GM21515 (cell line): Measurements from ENCODE around the gene PPP6R2.

Source experiments
- ATAC-seq: cut with Tn5 transposase; IDR thresholded peaks from one replicate; pipeline ENCODE4 v1.9.1; 2021; ENCODE audit not compliant: unreplicated experiment

PPP6R2 gene

DNA sequence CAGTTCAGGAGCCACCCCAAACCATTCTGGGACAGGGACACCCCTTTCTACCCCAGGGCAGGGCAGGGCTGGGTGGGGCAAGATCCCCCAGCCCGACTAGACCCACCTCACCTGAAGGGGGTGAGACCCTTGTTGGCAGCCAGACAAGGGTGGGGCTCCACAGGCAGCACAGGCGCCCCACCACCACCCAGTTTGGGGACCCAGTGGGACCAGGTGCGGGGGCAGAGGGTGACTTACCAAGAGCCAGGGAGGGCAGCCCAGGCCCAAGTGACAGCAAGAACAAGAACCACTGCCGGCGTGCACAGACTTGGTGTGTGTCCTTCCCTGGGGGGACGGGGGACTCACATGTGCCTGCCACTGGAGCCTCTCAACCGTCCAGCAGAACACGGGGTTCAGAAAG lies 140.4 kb downstream of the PPP6R2 start:
- no peak for ATAC-seq

DNA sequence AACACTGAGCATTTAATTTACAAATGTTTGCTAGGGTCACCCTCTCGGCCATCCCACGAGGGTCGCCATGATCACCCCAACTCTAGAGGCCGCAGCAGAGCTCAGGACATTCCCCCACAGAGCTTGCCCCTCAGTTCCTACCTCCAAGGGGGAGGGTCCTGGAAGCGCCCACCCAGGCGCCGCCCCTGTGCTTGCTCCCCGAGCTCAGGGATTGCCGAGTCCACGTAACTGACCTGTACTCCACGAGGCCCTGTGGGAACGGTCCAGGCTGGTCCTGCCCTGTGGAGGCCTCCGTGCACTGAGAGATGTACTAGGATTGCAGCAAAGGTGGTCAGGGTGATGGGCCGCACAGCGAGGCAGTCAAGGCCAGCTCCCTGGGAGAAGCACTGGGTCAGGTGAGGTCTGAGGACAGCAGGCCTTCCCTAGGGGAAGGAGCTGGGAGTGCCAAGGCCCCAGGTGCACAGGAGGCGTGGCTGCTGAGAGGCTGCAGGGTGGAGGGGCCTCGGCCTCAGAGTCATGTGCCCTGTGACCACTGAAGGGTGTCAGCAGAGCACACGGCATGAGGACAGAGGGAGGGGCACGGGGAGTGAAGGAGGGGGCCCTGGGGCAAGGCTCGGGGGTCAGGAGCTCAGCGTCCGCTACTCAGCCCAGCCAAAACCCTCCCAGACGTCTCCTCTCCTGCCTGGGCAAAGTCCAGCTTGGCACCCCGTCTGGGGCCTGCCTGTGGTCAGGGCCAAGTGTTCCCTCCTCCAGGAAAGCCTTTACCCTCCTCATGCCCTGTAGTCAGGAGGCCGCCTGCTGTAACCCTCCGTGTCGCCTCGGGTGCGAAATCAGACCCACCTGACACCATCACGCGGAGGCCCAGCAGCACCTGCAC lies 141.1 kb downstream of the PPP6R2 start:
- no peak for ATAC-seq

DNA sequence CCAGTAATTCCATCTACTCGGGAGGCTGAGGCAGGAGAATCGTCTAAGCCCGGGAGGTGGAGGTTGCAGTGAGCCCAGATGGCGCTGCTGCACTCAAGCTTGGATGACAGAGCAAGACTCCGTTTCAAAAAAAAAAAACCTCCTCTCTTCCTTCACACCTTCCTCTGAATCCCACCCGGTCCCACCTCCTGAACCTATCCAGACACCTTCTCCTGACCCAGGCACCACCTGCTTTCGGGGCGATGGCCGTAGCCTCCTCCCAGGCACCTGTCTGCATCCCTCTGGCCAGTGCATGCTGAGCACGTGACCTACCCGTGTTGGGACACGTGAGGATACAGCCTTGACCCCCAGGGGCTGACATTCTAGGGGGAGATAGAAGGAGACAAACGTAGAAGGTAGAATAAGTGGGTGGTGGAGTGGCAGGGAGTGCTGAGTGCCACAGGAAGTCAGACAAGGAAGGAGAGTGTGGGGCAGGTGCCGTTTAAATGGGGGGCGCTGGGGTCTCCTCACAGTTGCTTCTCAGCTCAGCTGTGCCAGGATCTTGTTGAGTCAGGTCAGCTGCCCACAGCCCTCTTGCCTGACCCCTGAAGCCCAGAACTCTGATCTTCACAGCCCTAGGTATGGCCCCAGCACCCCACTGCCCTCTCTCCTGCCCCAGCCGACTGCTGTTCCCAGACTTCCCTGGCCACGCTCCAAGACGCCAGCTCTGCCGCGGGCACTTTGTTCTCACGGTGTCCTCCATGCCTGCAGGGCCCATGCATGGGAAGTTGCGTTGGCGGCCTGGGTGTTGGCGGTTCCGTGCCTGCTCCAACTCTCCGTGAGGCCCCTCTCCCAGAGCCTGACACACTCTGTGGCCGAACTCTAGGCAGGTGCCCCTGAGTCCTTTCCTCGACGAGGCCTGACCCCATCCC lies 142.3 kb downstream of the PPP6R2 start:
- no peak for ATAC-seq

DNA sequence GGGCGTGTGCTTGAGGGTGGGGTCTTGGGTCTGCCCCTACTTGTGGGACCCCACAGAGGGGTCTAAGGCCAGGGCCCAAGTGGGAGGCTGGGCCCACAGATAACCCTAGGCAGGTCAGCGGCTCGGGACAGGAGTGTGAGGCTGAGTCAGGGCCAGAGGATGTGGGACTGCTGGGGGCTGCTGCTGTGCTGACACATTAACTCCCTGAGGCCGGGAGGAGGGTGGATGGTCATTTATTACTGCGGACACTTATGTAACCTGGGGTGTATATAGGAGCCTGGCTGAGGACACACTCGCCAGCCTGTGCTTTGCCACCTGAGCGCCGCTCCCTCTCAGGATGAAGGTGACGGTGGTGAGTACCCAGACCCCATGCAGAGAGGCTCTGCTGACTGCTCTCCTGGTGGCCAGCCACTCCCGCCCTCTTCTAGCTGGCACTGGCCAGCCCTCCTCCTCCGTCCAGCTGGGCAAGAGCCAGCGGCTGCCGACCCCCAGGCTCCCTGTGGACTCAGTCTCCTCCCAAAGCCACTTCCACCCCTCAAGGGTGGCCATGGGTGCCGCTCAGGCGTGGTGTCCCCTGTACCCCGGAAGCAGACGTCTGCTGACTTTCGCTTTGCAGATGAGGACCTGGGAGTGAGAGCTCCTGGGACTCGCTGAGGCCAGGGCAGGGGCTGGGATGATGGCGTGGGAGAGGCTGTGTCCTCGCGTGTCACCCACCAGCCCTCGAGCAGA lies 143.6 kb downstream of the PPP6R2 start, which contains the start of gene MIOX:
MIOX (plus strand) TSS at position 299 of the 729 bp plus-strand sequence; CDS start at position 338, 39 bp downstream.
- no peak for ATAC-seq

DNA sequence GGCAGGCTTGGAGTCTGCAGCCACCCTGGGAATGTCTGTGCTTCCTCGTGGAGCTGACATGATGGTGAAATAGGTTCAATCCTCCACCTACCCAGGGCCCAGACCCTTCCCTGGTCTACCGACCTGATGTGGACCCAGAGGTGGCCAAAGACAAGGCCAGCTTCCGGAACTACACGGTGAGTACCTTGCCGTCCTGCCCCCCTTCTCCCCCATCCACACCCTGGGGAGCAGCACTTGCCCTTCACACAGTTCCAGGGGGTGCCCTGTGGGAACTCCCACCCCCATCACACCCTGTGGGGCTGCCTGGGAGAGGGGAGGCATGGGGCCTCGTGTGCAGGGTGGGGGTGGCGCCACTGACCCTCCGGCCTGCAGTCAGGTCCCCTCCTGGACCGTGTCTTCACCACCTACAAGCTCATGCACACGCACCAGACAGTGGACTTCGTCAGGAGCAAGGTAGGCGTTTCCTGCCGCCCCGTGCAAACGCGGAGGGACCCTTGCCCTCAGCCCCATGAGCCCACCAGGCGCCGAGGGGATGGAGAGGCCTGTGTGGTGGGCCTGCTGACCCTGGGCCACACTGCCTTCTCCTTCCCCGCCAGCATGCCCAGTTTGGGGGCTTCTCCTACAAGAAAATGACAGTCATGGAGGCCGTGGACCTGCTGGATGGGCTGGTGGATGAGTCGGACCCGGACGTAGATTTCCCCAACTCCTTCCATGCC lies 144.3 kb downstream of the PPP6R2 start:
- no peak for ATAC-seq

DNA sequence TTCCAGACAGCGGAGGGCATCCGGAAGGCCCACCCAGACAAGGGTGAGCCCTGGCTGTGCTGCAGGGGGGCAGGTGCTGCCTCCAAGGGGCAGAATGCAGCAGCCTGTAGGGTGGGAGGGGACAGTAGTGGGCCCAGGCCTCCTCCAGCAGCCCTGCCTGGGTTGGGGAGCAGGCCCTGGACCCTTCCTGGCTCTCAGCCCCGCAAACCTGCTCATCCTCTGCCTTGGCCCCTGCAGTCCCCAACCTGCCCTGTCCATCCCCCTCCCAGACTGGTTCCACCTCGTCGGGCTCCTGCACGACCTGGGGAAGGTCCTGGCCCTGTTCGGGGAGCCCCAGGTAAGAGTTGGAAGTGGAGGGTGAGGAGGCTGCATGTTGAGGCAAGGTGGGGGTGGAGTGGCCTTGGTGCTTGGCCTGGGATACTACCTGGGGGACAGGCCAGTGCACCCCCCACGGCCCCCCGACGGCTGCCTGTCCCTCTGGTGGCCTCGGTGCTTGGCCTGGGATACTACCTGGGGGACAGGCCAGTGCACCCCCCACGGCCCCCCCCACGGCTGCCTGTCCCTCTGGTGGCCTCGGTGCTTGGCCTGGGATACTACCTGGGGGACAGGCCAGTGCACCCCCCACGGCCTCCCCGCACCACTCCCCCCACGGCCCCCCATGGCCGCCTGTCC lies 145.0 kb downstream of the PPP6R2 start:
- ATAC-seq = no peak

DNA sequence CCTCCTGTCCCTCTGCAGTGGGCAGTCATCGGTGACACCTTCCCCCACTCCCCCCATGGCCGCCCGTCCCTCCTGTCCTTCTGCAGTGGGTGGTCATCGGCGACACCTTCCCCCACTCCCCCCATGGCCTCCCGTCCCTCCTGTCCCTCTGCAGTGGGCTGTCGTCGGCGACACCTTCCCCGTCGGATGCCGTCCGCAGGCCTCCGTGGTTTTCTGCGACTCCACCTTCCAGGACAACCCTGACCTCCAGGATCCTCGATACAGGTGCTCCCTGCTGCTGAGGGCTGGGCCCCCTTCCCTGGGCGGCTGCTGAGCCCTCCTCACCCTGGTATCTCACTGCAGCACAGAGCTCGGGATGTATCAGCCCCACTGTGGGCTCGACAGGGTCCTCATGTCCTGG lies 145.8 kb downstream of the PPP6R2 start:
- ATAC-seq = no peak

DNA sequence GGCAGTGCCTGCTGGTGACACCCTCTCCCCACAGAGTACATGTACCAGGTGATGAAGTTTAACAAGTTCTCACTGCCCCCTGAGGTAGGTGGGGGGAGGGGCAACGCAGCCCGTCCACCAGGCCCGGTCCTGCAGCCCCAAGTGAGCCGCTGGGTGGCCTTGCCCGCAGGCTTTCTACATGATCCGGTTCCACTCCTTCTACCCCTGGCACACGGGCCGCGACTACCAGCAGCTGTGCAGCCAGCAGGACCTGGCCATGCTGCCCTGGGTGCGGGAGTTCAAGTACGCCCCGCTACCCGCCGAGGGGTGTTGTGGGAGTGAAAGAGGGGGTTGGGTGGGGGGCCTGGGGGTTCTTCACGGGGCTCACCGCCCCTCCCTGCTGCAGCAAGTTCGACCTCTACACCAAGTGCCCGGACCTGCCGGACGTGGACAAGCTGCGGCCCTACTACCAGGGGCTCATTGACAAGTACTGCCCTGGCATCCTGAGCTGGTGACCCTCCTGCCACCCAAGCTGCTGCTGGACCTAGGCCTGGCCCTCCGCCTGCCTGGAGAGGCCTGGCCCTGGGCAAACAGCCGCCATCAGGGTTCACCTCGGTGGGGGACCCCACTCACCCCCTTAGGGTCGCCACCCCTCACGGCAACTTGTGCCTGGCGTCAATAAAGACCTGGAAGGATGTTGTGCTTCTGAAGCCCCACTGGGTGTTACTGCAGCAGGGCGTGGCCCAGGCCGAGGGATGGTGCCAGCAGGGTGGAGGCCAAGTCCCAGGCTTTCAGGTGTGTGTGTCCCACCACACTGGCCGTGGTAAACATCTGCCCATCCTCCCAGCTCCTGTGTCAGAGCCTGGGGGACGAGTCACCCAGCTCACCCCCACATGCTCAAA lies 146.5 kb downstream of the PPP6R2 start:
- no peak for ATAC-seq

DNA sequence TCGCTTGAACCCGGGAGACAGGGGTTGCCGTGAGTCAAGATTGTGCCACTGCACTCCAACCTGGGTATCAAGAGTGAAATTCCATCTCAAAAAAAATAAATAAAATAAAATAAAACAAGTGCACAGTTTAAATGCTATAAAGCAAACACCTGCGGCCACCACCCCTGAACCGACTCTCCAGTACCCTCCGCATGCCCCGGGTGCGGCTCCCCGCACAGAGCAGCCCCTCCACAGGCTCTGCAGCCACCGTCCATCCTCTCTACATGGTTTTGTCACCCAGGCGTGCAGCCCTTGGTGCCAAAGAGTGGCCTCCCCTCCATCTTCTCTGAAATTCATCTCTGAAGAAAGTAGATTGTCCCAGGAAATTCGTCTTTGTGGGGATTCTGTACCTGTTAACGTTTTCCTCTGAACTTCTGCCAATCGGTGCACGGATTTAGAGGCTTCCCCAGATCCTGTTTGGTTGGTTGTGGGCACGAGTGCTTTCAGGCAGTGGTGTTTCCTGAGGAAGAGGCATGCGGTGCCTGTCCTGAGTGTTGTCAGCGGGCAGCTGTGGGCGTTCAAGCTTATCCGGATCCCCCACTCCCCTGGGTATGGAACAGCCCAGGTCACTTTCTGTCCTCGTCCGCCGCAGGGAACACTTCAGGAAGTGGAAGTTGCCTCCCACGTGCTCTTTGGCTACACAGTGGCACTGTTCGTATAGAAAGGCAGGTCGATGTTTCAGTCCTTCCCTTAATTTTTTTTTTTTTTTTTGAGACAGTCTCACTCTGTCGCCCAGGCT lies 147.6 kb downstream of the PPP6R2 start:
- ATAC-seq = no peak
